GM12873 (cell line): Measurements from ENCODE around the gene BRF1.

Experiments
- CTCF ChIP-seq: IDR thresholded peaks from 2 replicates; pipeline ENCODE4 v1.5.1; 2012; ENCODE audit warnings: low read depth, mild to moderate bottlenecking, moderate library complexity, low read length, control low read depth; ENCODE audit not compliant: insufficient read depth; ENCODE audit errors: missing control alignments

Gene BRF1

GRCh38 chr14:105179191-105179590 is 121.6 kb downstream of the BRF1 start:
- TF ChIP-seq CTCF = no peak

GRCh38 chr14:105178868-105179140 is 122.0 kb downstream of the BRF1 start:
- TF ChIP-seq CTCF = no peak

GRCh38 chr14:105178069-105178867 is 122.5 kb downstream of the BRF1 start:
- no peak for TF ChIP-seq CTCF

DNA sequence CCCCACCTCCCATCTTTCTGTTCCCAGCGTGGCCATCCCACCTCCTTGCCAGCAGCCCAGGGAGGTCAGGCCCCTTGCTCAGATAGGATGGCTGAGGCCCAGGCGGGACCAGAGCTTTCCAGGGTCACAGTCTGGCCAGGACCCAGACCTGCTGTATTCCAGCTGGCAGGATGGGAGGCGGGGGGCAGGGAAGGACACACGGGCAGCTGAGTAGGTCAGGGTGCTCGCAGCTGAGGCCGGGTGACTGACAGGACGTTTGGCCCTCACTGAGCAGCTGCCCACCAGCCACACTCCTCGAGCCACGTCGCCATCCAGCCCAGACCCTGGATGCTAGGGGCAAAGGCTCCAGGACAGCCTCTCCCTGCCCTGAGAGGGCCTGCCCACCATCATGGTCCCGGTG is 123.7 kb downstream of the BRF1 start:
- no peak for TF ChIP-seq CTCF

GRCh38 chr14:105176513-105176912 is 124.3 kb downstream of the BRF1 start:
- no peak for TF ChIP-seq CTCF

DNA sequence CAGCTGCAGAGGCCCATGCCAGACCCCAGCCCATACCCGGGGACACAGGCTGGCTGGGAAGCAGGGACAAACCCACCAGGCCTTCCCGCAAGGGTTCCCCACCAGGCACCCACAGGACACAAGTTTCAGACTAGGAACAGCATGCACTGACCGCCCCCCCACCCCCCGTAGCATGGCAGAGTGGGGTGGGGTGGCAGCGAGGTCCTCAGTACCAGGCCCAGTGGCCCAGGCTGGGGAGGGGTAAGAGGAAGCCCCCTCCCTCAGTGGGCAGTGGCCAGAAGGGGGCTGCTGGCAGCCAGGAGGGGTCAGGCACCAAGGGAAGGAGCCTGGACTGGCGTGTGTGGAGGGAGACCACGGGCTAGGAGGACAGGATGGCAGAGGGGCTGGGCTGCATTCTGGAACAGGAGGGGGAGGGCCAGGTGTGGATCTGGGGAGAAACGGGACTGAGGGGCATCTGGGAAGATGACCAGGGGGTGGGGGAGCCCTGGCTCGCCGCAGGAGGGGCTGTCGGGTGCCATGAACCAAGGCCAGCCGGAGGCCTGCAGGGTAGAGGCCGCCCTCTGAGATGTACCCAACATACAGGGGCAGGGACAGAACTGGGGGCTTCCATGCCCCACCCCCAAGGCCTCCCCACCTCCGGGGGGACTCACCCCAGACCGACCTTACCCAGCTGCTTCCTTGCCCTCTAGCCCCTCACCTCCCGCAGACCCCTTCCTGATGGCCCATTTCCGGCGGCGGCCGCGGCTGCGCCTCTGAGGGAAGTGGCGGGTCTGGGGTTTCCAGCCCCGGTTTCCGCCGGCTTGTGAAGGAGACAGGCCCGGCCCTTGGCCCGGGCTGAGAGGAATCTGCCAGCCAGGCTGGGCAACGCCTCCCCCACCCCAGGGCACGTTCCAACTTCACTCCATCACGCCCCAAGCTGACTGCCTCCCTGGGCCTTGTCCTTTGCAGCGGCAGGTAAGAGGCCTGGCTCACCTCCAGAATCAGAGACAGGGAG is 126.6 kb downstream of the BRF1 start:
- no peak for TF ChIP-seq CTCF

DNA sequence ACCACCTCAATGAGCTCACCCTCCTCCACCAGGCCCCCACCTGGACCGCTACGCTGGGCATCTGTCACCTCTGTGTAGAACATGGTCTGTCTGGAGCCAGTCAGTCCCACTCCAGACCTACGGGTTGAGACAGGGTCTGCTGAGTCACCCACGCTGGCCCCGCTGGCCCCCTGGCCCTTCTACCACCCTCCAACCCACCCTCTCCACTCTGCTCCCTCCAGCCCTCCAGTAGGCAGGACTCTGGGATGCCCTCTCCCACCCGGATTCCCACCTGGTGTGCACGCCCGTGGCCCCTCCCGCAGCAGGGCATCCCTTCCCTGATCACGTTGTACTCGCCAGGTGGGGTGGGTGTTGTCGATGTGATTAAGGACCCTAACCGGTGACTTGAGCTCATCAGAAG is 127.7 kb downstream of the BRF1 start:
- TF ChIP-seq CTCF = no peak
